GM12891 (cell line): Measurements from ENCODE around the gene PJA2.

Source experiments
- POLR2A ChIP-seq: IDR thresholded peaks from 2 replicates; pipeline ENCODE4 v1.6.1; 2011; ENCODE audit warnings: low read depth, low read length, control low read depth
- POLR2AphosphoS5 ChIP-seq: IDR thresholded peaks from 2 replicates; pipeline ENCODE4 v1.6.1; 2011; ENCODE audit warnings: low read depth, low read length, control low read depth
- TAF1 ChIP-seq: IDR thresholded peaks from 2 replicates; pipeline ENCODE4 v1.6.1; 2011; ENCODE audit warnings: low read depth, low read length, control low read depth

GRCh38 chr5:109455598-109456096, 45.9 kb upstream of the PJA2 start:
- TF ChIP-seq POLR2A (no peak), TAF1 (no peak), POLR2AphosphoS5 (no peak)
